ENCODE results near the gene ZNF652.
A peak's percentile ranks its signal among the peaks of the same experiment; 100 is the strongest.
"Not testable (repeated sequence)": the region's sequence is repeated elsewhere in the genome, so short reads cannot be mapped to it uniquely, and the experiment has no call there.

The ZNF652 gene

DNA sequence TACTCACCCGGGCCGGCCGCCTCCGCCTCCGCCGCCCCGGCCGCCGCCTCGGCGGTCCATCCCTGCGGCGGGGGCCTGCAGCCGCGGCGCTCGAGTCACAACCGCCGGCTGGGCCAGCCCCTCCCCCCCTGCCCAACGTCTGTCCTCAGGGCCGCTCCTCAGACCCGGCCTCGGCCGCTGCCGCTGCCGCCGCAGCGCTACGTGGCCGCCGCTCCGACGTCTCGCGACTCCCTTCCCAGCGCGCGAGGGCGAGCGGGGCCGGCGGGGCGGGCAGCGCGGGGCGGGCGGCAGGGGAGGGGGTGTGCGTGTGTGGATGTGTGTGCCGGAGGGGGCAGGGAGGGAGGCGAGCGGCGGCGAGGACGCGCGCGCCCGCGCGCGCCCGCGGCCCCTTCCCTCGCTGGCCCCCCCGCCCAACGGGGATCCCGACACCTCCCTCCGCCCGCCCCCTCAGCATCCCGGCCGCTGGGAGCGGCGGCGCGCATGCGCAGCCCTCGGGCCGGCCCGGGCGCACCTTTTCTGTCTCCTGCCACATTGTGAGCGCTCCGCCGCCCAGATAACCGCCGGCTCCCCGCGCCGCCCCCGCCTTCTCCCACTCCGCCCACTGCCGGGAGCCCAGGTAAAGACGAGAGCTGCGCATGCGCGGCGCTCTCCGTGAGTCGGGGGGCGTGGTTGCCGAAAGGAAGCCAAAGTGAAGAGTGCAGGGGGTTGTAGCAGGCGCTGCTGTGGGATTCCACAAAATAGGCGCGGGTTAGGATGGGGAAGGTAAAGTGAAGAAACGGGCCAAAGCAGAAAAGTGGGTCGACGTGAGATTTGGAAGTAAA, at the start of gene ZNF652:
ZNF652 (minus strand) TSS at position 349 of the 821 bp plus-strand sequence. CDS start 44,525 bp downstream, outside the sequence.
- DNase-seq, result peak; percentile 91

DNA sequence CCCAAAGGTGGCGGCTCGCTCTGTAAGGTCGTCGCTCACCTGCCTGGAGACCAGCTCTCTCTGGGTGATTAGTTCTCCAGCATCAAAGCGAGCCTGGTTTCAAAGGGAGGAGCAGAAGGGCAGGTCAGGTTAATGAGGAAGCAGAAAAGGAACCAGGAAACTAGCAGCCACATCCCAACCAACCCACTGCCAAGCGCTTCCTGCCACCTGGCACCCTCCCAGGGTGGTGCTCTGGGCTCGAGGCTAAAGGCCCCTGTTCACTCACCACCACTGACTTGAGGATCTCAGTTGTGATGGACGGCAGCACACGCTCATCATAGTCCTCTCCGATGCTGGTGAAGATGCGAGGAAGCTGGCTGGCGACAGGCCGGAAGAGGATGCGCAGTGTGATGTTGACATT, 47.0 kb upstream of the ZNF652 start:
- DNase-seq, result no peak

DNA sequence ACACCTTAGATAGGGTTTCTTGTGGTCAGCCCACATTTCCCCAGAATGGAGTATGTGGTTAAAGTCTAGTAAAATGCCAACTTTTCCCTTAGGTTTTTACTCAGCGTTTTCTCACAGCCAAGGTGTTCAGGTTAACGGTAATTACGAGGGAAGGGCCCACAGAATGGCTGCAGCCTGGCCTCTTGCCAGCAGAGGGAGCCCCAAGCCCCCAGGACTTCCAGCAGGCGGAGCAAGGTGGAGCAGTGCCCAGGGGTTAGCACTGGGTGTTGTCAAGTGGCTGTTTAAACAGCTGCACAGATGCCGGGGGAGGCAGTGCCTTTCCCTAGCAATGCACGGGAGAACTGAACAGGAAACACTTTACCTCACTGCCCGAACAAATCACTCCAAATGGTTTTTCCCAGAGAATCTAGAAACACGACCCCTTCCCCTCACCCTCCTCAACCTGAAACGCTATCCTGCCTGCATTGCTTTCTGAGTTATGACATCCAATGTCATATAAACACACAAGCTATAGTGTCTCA, 46.0 kb upstream of the ZNF652 start:
- DNase-seq, result peak; percentile 74

DNA sequence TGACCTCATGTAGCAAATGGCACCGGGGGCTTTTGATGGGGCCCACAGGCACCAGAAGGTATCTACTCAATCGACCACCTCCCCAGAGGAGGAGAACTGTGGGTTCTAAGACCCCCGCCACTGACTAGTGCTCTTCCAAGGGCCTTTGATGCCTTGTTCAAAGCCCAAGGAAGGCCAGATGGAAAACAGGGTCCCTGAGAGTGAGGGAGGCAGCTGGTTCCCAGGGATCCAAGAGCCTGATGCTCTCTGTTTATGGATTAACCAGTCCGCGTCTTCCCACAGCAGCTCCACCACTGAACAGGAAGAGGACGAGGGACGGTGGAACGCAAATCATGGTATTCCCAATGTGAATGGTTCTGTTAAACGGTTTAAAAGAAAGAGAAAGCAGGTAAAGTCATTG, 45.0 kb upstream of the ZNF652 start:
- DNase-seq, result no peak

DNA sequence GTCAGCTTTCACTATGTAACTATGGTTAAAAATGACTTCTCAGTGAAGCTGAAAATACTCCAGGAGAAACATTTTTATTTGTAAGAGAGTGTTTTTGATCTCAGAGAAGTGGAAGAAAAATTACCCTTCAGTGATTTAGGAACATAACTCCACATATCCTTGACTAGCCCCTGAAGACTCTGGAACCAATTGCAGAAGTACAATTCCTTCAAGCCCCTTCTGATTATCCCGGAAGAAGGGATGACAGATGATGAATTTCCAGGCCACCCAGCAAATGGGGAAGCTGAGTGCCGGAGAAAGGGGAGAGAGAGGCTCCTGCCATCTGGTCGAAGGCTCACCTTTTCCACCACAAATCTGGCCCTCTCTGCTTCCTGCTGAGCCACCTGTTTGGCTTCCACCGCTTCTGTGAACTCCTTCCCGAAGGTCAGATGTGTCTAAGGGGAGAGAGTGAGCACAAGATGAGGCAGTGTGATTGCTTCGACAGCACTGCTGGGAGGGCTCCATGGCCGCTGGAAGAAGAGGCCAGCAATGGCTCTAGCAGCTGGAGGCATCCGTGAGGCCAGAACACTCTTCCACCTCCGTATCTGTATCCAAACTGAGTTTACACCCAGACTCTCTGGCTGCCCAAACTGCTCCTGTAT, 44.5 kb upstream of the ZNF652 start:
- DNase-seq, result no peak

DNA sequence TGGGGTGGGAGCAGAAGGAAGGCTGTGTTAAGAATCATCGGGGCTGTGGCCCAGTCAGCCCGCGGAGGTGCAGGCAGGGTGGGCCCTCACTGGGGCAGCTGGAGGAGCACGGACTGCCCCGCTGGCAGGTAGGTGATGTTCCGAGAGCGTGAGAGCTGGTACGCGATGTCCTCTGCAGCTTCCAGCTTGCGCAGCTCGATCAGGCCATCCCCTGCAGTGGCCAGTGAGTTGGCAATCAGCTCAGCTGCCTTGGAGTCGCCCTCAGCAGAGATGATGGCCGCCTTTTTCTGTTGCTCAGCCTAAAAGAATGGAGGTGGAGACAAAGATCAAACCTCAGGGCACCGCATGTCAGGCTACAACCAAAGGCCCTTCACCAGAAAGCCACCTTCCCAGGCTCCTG, 42.9 kb upstream of the ZNF652 start:
- DNase-seq, result no peak

DNA sequence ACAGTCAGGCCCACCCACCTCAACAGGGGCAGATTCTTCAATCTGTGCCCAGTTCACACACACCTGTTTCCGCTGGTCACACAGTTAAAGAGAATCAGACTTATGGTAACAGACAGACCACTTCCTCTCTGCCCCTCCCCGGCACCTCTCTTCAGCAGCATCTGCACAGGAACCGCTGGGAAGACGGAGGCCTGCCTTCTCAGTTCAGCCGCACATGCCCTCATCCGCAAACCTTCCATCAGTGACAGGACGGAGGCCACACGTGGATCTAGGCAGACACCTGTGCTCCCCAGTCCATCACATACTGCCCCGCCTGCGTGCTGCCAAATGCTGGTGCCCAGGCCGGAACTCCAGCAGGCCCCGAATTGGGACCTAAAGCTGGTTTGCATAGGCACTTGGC, 42.3 kb upstream of the ZNF652 start:
- no peak for DNase-seq

DNA sequence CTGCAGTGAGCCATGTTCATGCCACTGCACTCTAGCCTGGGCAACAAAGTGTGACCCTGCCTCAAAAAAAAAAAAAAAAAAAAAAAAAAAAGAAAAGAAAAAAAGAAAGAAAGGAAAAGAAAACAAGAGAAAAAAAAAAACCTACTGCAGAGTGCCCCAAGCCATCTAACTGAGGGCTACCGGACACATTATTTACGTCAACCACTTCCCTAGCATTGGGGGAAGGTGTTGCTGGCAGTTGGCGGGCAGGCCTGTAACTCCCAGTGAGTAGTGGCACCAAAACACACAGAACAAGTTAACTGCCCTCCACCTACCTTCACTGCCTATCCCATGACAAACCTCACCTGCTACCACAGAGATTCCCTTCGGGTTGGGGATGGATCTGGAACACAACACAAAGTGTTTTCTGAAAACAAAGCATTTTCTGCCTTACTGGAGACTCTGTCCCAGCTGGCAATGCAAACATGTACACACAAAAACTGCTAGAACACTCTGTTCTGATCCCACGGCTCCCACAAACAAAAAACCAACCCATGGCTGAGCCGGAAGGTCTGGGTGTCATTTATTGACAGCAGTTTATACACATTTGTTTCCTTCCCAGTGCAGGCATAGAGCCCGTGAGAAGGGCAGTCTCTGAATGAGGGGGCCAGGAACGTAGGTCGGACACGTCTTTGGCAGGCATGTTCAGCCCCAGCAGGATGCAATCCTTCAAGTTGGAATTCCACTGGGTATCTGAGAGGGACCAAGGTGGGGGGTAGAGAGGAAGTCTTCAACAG, 41.7 kb upstream of the ZNF652 start:
- no peak for DNase-seq

DNA sequence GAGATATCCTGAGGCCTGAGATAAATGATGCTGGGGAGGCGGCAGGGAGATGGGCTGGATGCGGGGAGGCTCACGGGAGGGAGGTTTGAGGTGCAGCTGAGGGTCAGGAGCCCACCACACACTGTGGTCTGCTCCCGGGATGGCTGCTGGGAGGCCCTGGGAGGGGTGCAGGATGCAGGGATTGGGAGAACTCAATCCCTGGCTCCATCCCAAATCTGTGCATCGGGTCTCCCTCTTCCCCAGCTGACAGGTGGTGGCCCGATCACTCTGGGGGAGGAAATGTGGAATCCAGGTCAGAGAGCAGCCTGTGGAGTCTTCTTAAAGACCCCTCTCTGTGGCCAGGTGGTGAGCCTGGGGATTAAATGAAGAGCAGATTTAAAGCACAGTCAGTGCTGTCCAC, 40.7 kb upstream of the ZNF652 start:
- DNase-seq, result no peak

DNA sequence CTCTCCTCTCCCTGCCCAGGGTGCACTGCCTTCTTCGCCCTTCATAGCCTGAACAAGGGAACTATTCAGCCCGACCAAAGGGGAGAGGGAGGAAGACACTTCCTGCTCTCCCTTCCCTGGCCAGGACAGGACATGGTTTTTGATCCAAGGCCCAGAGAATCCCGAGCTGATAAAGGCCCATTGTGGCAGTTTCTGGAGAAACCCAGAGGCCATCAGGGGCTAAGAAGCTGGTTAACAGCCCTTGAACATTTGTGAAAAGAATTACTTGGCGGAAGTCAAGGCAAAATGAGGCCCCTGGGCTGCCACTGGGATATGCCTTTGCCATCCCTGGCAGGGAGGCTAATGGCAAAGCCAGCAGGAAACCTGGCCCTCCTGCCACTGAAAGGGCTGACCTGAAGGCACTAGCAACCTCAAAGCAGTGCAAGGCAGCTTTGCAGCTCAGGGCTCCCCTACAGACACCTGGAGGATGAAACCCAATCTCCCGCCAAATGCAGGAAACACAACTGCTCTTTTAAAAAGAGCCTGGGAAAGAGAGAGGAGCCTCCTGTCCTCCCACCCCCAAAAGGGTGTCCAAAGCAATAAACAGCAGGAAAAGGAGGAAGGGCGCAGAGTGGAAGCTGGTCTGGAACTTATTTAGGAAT, 40.0 kb upstream of the ZNF652 start:
- no peak for DNase-seq

DNA sequence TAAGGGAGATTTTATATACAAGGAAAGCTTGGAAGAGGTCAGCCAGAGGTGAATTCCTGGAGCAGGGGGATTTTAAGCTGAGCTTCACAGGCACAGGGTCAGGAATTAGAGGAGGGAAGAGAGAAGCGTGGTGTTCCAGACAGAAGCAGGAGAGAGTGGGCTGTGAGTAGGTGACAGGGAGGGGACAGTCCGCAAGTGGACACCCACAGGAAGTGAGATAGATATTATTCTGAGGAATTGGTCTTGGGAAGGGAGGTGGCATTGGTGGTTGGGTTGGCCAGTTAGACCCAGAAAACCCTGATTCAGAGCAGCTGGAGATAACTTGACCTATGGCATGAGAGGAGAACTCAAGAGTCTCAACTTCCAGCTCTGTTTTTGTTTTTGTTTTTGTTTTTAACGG, 37.9 kb upstream of the ZNF652 start:
- no peak for DNase-seq

DNA sequence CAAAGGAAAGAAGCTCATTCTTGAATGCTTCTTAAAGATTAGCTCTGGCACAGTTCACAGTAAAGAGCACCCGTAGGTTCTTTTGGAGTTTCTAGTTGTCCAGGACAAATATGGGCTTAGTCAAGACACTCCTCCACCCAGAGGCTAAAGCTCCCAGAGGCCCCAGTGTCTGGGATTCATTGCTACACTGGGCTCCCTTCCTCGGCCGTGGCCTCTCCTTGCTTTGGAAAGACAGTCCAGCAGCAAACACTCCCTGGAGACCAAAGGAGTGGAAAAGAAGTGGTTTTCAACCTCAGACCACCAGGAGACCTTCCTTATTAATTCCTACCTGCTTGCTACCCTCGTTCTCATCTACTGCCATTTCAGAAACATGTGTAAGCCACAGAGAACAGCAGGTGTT, 35.5 kb upstream of the ZNF652 start:
- DNase-seq, result no peak

DNA sequence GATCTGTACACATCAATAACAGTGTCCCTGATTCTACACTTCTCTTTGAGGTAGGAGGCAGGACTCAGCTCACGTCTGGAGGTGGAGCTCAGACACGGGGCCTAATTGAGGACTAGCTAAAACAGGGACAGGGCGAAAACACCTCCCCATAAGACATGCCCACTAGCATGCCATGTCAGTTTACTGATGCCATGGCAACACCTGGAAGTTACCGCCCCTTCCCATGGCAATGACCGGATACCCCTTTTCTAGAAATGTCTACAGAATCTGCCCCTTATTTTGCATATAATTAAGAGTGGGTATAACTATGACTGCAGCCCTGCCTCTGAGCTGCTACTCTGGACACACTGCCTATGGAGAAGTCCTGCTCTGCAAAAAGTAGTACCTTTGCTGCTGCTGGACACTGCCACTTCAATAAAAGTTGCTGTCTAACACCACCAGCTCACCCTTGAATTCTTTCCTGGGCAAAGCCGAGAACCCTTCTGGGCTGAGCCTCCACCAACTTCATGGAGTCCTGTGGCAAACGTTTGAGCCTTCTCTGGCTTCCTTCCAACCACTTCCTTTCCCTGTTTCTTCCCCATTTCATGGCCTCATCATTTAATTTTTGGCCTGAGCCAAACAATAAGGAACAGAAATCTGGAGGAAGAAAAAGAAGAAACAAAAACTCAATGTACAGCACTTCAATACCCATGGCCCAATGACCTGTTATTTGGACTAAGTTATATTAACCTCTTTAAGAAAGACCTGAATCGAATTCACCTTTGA, 31.6 kb upstream of the ZNF652 start:
- DNase-seq, result no peak

DNA sequence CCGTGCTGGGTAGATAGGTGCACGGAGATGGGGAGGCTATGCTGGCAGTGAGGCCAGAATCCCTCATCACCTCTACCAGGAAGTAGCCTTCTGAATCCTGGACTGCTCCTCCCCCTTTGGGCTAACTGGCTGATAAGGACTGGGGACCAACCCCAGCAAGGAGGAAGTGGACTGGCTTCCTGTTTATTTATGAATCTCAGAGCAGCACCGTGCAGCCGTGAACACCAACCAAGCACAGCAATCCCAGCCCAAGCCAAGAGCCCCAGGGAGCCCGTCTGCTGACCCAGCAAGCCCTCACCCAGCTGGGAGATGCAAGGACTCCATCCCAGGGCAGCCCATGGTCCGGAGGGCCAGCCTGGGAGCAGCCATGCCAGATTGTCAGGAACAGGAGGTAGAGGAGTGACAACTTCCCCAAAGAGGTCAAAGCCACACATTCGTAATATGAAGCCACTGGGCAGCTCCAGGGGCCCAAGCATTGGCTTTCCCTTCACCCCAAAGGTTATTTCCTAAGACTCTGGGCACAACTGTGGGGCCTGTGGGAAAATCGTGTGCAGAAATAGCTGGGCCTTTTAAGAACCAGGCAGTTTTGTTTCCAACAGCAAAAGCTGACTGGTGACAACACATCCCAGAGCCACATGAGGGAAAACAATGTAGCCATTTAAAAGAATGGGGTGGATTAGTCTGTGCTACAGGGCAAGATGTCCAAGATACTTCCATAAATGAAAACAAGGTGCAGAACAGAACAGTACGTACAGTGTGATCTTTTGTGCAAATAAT, 28.7 kb upstream of the ZNF652 start:
- DNase-seq, result no peak

DNA sequence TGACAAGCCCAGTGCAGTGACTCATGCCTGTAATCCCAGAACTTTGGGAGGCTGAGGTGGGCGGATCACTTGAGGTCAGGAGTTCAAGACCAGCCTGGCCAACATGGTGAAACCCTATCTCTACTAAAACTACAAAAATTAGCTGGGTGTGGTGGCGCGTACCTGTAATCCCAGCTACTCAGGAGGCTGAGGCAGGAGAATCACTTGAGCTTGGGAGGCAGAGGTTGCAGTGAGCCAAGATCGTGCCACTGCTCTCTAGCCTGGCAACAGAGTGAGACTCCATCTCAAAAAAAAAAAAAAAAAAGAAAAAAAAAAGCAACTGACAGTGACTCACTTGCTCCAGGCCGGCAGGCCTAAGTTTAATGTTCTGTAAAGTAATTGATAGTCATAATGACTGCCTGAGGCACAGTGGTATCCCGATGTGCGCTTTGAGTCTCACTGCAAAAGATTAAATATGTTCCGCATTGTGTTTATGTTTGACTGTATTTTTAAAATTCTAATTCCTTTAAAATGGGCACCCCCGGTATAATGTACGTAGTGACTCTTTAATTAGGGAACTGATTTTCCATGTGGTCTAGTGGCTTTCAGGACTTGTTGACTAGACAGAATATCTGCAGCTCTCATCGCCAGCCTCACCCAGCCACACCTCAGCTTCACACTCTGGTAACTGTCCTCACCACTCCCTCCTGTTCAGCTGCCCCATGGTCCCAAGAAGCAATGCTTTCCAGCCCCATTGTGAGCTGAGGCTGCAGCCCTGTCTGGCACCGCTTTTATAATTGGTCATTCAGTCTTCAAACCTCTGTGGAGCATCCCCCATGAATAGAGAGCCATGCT, 27.7 kb upstream of the ZNF652 start:
- DNase-seq, result not testable (repeated sequence)

DNA sequence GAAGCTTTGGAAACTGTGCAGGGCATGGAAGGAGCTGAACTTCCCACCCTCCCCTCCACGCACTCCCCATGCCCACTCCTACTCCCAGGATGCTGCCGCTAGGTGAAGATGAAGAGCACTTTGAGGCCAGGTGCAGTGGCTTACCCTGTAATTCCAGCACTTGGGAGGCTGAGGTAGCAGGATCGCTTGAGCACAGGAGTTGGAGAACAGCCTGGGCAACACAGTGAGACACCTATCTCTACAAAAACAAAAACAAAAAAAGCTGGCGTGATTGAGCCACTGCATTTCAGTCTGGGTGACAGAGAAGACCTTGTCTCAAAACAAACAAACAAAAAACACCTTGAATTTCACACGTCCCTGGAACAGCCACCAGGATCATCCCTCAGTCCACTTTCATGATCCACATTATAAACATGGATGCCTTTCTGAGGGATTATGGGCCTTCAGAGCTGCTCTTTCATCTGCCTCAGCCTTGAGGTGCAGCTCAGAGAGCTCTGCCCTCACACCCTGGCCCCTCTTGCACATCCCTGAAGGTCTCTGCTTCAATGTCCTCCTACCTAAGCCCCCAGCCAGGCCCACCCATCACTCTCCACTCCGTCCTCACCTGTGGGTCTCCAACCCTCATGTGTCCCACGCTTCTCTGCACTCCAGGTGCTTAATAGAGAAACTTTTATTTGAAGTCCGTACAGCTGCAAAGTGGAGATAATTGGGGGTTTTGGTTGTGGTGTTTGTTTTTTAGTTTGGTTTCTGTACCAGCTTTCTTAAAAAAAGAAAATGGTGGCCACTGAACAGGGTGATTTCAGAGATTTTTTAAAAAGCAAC, 26.9 kb upstream of the ZNF652 start:
- DNase-seq, result no peak

DNA sequence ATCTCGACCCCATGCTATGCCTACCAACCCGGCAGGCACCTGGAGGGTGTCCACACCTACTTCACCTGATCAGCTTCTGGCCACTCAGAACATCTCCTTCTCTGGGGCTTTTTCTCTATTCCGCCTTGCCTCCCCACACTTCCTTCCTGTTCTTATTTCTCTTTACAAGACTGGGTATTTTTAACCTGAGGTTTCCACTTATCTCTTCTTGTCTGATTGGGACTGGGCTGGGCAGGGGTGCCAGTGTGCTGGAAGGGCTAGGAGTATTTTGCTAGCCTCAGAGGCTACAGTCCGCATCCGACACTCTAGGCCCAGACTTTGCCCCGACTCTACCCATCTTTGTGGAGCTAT, 26.2 kb upstream of the ZNF652 start:
- no peak for DNase-seq

DNA sequence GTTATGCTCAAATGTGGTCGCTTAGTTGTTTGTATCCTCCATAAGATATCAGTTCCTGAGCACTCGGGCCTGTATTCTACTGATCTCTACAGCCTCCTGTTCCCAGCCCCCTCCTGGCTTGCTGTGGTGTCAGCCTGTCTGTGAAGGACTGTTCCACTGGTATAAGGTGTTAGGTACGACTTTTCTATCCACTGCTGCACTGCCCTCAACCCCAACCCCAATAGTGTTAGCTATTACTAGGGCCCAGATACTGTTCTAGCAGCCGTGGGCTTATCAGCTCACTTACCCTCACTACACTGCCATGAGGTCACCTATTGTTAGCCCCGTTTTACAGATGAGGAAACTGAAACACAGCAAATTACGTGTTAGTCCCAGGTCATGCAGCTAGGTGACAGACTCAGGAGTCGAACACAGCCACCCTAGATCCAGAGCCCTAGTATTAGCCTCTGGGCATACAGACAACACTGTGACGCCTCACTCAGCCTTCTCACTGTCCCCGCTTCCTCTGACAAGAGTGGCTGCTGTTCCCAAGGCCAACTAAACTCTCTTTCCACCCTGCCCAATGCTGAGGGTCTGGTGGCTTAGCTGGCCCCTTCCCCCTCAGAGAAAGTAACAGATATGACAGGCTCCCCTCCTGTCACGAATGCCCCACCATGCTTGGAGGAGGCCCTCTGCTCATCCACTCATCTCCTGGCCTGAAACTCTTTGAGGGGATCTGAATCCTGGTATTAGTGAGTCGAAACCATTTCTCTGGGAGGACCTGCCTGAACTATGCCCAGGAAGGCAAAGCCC, 25.6 kb upstream of the ZNF652 start:
- no peak for DNase-seq

DNA sequence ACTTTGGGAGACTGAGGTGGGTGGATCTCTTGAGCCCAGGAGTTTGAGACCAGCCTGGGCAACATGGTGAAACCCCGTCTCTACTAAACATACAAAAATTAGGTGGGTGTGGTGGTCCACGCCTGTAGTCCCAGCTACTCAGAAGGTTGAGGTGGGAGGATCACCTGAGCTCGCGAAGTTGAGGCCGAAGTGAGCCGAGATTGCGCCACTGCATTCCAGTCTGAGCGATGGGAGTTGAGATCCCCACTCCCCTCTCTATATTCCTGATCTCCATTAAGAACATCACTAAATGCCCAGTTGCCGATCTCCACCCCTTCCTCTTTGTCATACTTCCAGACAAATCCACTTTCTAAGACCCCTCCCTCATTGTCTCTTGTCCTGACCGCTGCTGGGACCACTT, 24.3 kb upstream of the ZNF652 start:
- DNase-seq, result no peak
